ENCODE data around the gene RTF1. TPM values are rescaled to one million over a fixed set of nuclear protein-coding genes. Genes with fewer than 3 reads are reported as not detected.

RTF1 gene
- polyA plus RNA-seq, 1 of the 3 experiments (the other 2 are of a cell fraction) = 27.8 TPM

DNA sequence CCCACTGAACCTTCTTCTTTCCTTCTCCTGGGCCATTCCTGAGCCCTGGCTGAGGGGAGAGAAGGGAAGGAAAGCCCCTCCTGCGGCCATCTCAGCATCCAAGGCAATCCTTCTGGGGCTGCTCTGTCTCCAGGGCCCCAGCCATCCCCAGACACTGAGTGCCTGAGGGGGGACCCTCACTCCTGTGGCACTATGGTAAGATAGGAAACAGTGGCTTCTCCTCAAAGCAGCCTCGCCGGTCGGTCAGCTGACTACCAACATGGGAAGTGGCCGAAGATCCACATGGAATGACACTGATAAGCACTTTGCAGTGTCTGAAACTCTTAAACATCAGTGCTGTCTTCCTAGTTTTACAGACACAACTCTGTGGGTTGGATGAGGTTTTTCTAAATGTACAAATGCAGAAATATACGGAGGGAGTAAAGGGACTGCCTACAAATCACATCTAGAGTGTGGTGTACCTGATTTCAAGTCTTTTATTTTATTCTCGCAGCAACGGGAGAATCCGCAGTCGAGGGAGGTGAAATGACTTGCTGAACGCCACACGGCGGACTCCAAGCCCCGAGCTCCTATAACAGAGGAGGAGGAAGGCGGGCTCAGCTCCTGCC, 75.8 kb downstream of the RTF1 start:
- no peaks in the 10 kb centered on the region for H3K36me3 ChIP-seq (replicated peaks in 1 of 2; ENCODE audit: control insufficient read depth in 1 of 2, insufficient read depth in 2 of 2, low read length in 1 of 2)
- H3K4me3 ChIP-seq (ENCODE audit: low read depth in 2 of 2, low read length in 1 of 2) = peak overlapping the region; percentile 56 to 74
- no peaks in the 10 kb centered on the region for H3K9me2 ChIP-seq
- H3F3A ChIP-seq (replicated peaks; ENCODE audit: insufficient read depth) = peaks cover 4% of the 10 kb centered on the region
- TF ChIP-seq RFX5 (IDR thresholded peaks at IDR 0.05; ENCODE audit: low read length) = no peak
- no peak for TF ChIP-seq EZH2phosphoT487 (IDR thresholded peaks at IDR 0.05; ENCODE audit: borderline replicate concordance, low read depth)
- TF ChIP-seq TCF12 (IDR thresholded peaks at IDR 0.05) = no peak
- TF ChIP-seq GATA2 (CRISPR knock-in tag; IDR thresholded peaks at IDR 0.05) = no peak
- no peak for TF ChIP-seq ELF1 (IDR thresholded peaks at IDR 0.05)
- TF ChIP-seq, protein P1, sequence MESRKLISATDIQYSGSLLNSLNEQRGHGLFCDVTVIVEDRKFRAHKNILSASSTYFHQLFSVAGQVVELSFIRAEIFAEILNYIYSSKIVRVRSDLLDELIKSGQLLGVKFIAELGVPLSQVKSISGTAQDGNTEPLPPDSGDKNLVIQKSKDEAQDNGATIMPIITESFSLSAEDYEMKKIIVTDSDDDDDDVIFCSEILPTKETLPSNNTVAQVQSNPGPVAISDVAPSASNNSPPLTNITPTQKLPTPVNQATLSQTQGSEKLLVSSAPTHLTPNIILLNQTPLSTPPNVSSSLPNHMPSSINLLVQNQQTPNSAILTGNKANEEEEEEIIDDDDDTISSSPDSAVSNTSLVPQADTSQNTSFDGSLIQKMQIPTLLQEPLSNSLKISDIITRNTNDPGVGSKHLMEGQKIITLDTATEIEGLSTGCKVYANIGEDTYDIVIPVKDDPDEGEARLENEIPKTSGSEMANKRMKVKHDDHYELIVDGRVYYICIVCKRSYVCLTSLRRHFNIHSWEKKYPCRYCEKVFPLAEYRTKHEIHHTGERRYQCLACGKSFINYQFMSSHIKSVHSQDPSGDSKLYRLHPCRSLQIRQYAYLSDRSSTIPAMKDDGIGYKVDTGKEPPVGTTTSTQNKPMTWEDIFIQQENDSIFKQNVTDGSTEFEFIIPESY (IDR thresholded peaks at IDR 0.05; ENCODE audit: borderline replicate concordance, low read depth) = no peak
- TF ChIP-seq, protein P2, sequence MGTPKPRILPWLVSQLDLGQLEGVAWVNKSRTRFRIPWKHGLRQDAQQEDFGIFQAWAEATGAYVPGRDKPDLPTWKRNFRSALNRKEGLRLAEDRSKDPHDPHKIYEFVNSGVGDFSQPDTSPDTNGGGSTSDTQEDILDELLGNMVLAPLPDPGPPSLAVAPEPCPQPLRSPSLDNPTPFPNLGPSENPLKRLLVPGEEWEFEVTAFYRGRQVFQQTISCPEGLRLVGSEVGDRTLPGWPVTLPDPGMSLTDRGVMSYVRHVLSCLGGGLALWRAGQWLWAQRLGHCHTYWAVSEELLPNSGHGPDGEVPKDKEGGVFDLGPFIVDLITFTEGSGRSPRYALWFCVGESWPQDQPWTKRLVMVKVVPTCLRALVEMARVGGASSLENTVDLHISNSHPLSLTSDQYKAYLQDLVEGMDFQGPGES (IDR thresholded peaks at IDR 0.05; ENCODE audit: low read depth, low read length) = no peak
- no peak for TF ChIP-seq SIN3A (IDR thresholded peaks at IDR 0.05; ENCODE audit: borderline replicate concordance, low read depth, low read length)
- TF ChIP-seq, protein P3, sequence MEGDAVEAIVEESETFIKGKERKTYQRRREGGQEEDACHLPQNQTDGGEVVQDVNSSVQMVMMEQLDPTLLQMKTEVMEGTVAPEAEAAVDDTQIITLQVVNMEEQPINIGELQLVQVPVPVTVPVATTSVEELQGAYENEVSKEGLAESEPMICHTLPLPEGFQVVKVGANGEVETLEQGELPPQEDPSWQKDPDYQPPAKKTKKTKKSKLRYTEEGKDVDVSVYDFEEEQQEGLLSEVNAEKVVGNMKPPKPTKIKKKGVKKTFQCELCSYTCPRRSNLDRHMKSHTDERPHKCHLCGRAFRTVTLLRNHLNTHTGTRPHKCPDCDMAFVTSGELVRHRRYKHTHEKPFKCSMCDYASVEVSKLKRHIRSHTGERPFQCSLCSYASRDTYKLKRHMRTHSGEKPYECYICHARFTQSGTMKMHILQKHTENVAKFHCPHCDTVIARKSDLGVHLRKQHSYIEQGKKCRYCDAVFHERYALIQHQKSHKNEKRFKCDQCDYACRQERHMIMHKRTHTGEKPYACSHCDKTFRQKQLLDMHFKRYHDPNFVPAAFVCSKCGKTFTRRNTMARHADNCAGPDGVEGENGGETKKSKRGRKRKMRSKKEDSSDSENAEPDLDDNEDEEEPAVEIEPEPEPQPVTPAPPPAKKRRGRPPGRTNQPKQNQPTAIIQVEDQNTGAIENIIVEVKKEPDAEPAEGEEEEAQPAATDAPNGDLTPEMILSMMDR (IDR thresholded peaks at IDR 0.05) = no peak
- no peak for TF ChIP-seq POLR2AphosphoS5 (IDR thresholded peaks at IDR 0.05; ENCODE audit: low read depth, low read length)
- no peak for TF ChIP-seq RCOR1 (IDR thresholded peaks at IDR 0.05; ENCODE audit: low read length)
- TF ChIP-seq FOSL2 (IDR thresholded peaks at IDR 0.05; ENCODE audit: borderline replicate concordance, low read depth) = no peak
- no peak for TF ChIP-seq MEF2A (IDR thresholded peaks at IDR 0.05; ENCODE audit: borderline replicate concordance, low read depth)
- no peaks in the 10 kb centered on the region for H3K9me3 ChIP-seq
- peak overlapping the region; percentile 89 for H2AFZ ChIP-seq (ENCODE audit: low read depth)
- H4K20me1 ChIP-seq (ENCODE audit: insufficient read depth) = no peaks in the 10 kb centered on the region
- no peaks in the 10 kb centered on the region for H3K79me2 ChIP-seq (ENCODE audit: insufficient read depth)
- no peaks in the 10 kb centered on the region for H3K27me3 ChIP-seq (ENCODE audit: insufficient read depth)
- H3K9ac ChIP-seq = peak overlapping the region; percentile 75; the same call in 1 of the 2 replicates
- WGBS (ENCODE audit: low lambda C conversion rate) = 60% methylated on average over 10 of the region's 15 CpGs
- peak overlapping the region in 1 of 2 experiments; percentile 67; a peak in 1 of 4 replicates for H3K27ac ChIP-seq (ENCODE audit: low read depth in 2 of 2, low read length in 1 of 2)
- ChIA-PET POLR2A (interaction anchor here (0.7 to 2.2 kb wide), 3 partner anchors 11 to 167 kb away, joined by 3 to 9 read pairs (median 8); partner anchors contain the start of genes MGA and RPAP1), CTCF (interaction anchor here (0.6 to 1.8 kb wide), 4 partner anchors 14 to 412 kb away, joined by 3 to 7 read pairs (median 4); no protein-coding TSS in a partner anchor)
- peak; percentile 45 for DNase-seq
- peak overlapping the region; percentile 90 for H3K4me2 ChIP-seq
- H3K4me1 ChIP-seq (ENCODE audit: control insufficient read depth in 1 of 2, insufficient read depth in 2 of 2, low read depth in 1 of 2, low read length in 1 of 2) = peaks cover 6% of the 10 kb centered on the region in 2 experiments; a peak in 3 of 4 replicates
